GM18868 (cell line): ENCODE measurements around the gene CDH4.
"Not testable (repeated sequence)": the region's sequence is repeated elsewhere in the genome, so short reads cannot be mapped to it uniquely, and the experiment has no call there.

Source experiments
- ATAC-seq: cut with Tn5 transposase; IDR thresholded peaks from one replicate; pipeline ENCODE4 v1.9.1; 2021; ENCODE audit warnings: mild to moderate bottlenecking, moderate library complexity; ENCODE audit not compliant: unreplicated experiment

The CDH4 gene

DNA sequence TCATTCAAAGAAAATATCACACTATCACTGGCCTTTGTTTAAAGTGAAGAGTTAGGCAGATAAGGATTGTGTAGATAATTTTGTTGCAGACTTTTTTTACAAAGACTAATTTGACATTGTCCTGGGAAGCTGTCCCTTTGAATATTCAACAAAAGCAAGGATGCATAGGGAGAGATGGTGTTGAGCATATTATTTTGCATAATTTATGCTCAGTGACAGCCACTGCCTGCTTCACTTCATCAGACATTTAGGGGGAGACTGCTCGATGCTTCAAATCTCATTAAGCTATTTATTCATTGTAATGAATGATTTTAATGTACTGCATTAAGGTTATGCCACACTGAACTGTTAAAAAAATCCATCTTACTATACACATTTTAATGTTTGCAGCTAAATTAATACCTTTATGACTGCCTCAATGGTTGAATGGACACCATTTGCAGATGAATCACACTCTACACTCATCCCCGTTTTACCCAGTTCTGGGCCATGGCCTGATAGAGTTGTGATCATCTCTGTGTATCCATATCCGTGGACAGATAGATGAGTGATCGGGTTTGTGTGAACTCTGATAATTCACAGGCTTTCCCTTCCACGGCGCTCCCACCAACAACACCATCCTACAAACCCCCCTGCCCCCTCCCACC lies 128.0 kb downstream of the CDH4 start:
- ATAC-seq, result no peak

DNA sequence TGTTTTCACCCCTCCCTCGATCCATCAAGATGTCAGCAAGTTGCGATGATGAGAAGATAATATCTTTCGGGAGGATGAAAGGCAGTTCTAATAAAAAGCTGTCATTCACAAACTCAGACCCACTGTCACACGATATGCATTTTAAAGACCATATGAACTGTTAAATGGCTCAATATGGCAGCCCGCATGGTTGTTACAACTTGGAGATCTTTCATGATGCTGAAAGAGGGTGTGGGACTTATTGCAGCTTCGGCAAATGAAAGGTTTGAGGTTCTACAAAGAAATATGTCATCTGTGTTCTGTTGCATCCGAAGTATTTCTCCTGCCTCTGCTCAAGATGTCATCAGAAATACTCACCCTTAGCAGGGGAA lies 128.5 kb downstream of the CDH4 start:
- ATAC-seq, result no peak

DNA sequence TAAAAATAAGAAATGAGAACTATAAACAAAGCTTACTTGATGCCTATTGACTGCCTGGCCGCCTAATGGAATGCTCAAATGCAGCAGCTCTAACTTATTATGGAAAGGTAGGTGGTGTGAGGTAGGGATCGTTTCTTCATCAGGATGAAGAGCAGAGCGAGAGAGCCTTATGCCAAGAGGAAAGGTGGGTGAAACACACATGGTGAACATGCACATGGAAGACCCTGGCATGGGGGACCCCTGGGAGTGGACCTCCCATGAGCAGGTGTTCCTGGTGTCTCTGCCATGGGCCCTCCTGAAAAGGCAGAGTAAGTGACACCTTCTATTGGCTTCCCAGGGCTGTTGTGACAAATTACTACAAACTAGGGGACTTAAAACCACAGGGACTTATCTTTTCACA lies 130.1 kb downstream of the CDH4 start:
- no peak for ATAC-seq

DNA sequence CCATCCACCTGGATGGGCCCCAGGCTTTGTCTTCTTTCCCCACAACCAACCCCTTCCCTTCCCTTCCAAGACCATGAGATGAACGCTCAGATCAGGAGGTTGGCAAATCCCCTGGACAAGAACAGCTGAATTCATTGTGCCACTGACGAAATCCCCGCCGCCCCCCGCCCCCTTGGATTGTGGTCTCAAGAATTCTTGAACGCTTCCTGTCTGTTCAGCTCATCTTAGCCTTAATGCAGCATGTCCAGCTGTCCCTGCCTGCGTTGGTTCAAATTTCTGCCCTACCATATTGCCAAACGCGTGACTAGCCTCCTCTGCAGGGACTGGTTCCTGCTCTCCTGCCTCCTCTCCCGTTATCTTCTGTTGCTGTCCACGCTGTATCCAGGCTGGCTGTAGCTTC lies 133.2 kb downstream of the CDH4 start:
- no peak for ATAC-seq

DNA sequence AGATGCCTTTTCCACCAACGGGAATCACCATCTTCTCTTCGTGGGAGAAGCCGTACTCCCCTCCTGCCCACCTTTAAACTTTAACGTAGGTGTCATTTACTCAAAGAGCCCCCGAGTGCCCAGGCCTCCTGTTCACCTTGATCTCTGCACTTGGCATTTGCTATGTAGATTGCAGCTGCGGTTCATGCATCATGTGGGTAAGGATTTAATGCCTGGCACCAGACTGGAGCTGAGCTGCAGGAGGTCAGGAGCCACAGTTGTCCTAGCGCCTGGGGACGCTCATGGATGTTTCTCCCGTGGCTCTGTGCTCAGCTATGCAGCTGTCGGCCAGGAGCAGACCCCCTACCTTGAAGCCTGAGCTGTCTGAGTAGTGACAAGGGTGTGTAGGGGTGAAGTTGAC lies 133.7 kb downstream of the CDH4 start:
- ATAC-seq, result no peak

DNA sequence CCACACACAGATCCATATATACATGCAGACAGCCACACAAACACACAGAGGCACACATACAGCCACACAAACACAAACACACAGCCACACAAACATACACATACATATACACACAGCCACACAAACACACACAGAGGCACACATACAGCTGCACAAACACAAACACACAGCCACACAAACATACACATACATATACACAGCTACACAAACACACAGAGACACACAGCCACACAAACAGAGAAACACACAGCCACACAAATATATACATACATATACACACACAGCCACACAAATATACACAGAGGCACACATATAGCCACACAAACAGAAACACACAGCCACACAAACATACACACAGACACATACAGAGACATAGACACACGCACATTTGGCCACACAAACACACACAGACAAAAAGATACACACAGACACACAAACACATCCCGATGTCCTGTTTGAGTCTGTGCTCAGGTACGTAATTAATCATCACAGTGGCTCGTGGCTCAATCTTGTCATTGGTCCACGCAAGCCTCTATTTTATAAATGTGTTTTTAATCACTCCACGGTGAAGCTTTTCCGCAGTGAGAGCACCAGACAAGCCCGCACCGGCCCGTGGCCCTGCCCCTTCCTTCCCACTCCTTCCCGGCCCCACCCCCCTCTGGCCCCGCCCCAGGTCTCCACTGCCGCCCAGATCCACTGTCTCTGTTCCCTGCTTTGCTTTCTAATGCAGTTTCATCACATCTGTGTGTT lies 135.3 kb downstream of the CDH4 start:
- ATAC-seq, result no peak

DNA sequence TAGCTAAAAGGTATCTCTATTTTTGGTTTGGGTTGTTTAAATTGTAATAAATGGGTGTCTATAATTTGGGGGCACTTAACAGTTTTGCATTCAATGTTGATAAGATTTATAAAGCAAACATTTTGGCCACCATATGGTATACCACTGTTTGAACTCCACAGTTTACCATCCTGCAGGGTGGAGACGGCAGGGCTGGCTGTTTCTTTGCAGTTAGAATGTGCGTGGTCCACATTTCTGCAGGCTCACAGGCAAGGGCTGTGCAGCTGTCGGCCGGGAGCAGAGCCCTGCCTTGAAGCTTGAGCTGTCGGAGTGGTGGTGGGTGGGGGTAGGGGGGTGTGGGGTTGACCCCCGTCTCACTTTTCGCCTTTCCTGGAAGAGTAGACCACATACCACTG lies 135.9 kb downstream of the CDH4 start:
- no peak for ATAC-seq

DNA sequence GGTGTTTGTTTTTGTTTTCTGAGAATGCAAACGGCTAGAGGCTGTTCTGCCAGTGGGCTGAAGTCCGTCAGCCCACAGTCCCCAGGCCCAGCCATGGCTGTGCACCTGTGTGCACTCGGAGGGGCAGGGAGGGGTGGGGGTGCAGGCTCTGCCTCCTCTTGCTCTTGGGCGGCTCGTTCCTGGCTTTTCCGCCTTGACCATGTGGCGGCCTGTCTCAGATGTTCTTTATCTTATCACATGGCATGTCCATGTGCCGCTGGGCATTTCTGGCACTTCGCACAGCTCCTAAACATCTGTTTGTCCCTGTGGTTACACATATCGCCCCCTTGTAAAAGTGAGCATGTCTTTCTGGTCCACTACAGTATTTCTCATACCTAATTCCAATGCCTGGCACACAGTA lies 137.0 kb downstream of the CDH4 start:
- no peak for ATAC-seq

DNA sequence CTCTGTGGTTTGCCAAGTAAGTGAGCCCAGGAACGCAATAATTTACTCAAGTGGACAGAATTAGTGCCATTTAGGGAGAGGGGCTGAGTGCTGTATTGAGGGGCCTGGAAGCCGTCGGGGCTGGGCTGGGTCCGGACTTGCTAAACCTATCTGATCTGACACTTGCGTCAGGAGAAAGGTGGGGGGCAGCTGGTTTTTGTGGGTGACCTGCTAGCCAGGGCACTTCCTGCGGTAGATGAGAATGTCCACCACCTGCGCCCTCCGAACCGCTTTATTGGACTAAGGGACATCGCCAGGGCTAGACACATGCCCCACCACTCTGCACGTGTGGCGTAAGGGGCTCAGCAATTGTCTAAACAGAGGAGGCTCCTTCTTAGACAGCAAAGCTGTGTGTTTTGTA lies 139.1 kb downstream of the CDH4 start:
- ATAC-seq, result no peak

DNA sequence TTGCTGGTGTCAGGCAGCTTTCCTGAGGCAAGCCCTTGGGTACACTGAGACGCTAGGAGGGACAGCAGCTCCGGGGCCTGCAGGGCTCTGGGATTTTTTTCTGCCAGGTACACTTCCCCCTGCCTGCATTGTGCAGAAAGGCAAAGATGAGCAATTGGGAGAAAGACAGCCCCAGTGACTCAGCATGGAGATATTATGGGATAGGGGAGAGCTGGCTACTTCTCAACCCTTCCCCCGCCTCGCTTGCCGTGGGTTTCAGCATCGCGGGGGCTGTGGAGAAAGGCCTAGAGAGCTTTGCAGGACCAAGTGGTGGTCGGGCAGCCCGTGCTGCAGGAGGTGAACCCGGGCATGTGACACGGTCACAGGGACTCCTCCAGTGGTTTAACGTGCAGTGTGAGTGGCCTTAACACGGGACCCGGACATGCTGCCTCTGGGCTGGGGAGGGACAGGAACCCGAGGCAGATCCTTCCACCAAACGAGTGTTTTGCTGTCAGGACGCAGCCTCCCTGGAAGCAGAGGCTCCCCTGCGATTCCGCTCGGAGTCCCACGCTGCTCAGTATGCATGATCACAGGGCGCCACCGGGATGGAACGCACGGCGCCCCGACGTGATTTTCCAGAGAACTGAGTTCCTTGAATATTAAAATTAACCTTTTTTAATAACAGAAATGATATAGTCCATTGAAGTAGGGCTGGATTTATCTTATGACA lies 139.9 kb downstream of the CDH4 start:
- no peak for ATAC-seq

DNA sequence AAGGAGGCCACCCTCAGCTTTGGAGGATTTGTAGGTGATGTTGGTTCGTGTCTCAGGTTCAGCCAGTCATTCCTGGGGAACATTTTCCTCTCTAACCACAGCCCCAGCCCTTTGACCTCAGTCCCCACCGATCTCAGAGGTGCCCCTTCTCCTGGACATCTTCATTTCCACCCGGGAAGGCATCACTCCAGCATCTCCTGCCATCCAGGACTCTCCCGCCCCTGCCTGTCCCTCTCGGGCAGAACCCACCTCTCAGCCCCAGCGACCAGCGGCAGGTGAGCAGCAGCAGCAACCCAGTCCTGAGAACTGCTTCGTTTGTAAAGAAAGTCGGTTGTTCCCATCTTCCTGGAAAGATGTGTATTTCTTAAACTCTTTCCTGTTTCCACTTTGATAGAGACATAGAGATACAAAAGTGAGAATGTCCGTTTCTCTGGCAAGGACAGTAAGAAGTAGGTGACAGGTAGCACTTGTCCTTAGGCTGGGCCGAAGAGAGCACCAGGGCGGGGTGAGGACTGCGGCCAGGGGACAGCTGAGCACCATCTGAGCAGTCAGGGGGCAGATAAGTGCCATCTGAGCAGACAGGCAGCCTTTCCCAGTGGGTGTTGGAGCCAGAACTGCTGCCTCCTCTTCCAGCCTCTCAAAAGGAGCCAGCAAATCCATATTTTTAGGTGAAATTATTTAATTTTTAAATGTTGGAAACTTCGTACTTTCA lies 142.2 kb downstream of the CDH4 start:
- ATAC-seq, result no peak

DNA sequence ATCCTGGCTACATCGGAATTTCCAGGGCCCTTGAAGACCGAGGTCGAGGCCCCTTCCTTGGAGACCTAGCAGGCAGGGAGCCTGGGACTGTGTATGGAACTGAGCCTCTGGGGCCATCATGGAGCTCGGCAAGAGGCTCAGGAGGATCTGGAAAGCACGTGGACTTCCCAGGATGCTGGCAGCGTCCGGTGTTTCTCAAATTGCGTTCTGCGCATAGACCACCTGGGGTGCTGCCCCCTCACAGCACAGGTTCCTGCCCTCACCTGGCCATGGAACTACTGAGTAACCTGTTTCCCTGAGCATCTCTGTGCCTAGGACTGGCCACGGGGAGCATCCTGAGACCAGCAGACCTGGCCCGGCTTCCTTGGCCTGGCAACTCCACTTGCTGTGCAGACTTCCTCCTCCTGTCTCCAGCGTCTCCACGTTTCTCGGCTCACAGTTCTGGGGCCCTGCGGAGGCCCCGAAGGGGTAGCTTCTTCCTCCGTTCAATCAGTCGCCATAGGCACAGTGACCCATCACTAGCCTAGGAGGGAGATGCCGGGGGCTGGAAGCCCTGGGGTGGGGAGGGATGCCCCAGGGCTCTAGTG lies 144.3 kb downstream of the CDH4 start:
- ATAC-seq, result no peak

DNA sequence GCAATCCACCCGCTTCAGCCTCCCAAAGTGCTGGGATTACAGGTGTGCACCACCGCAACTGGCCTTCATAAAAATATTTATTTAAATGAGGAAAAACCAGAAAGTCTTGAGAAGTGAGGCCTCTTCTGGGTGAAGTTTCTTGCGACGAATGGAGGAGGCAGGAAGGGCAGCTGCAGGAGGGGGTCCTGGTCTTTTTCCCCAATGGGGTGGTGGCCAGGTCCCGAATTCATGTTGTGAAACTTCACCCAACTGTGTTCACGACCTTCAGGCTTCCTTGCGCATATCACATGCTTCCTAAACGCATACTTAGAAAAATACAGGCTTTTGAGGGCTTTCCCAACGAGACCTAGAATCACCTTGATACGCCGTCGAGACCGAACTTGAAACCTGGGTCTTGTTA lies 145.1 kb downstream of the CDH4 start:
- no peak for ATAC-seq

DNA sequence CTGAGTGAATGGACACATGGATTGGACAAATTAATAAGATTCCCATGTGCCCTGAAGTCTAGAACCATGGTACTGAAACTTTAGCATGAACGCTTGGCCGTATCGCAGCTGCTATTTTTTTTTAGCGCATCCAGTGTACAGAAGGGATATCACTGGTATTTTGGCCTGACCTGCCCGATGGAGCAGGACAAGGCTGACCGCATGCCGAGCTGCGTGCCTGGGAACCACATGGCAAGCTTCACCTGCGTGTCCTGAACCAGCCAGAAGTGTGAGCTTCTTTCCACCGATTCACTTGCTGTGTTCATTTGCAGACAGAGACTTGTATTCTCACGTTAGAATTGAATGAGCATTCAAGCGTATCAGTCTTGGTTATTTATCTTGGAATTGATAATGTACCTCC lies 145.7 kb downstream of the CDH4 start:
- no peak for ATAC-seq

DNA sequence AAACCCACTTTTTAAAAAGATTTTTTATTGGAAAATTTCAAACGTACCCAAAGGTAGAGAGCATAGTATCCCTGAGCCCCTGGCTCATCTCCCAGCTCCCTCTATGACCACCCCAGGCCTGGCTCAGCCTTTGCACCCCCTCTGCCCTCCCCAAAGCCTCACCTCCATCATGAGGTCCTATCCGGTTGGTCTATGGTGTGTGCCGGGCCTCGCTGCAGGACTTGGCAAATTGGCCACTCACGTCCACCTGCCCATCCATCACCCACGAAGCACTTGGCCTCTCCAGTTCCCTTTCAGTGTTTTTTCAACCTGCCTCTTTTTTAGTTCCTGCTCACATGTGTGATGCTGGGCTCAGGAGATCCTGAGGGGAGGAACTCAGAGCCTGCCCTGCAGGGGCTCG lies 147.4 kb downstream of the CDH4 start:
- ATAC-seq, result no peak

DNA sequence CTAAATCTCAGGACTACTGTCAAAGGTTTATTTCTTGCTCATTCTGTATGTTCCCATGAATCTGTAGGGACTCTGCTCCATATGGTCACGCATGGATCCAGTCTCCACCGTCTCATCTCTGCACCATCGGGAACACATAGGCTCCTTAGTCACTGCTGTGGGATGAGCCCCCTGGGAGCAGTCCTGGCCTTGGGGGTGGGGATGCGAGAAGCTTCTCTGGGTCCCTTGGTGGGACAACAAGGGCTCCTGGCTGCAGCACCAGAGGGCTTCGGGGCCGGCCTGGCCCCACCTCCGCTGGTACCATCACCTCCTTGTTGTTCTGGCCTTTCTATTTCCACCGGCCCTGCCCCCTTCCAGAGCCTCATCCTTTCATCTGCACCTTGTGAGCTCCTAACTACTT lies 148.4 kb downstream of the CDH4 start:
- no peak for ATAC-seq

DNA sequence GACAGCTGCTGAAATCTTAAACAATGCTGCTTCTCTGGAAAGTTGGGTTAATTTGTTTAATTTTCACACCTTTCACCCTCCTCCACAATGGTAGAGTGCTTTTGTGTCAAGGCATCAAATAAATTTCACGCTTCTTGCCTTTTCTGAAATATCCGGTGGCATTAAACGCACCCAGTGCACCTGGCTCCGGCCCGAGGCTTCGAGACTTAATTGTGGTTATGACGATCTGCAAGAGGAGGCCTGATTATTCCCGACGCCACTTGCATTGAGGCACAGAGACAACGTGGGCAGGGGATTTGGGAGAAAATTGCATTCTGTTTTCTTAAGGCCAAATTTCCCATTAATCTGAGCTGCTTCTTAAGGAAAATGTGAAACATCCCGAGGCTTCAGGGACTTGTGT lies 152.2 kb downstream of the CDH4 start:
- no peak for ATAC-seq

DNA sequence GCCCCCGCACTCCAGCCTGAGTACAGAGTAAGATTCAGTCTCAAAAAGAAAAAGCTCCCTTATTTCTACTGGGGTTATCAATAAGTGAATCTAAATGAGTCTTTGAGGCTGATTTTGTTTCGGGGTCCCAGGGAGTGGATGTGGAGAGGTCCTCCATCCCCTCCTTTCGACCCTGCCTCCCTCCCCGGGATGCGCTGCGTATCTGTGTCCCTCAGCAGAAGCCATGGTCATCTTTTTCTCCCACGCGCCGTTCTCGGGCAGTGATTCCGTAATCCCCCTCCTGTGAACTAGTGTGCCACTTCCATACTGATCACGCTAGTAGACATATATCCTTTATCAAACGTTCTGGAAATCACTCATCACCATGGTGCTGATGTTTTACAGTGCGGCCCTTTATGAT lies 152.9 kb downstream of the CDH4 start:
- ATAC-seq, result no peak

DNA sequence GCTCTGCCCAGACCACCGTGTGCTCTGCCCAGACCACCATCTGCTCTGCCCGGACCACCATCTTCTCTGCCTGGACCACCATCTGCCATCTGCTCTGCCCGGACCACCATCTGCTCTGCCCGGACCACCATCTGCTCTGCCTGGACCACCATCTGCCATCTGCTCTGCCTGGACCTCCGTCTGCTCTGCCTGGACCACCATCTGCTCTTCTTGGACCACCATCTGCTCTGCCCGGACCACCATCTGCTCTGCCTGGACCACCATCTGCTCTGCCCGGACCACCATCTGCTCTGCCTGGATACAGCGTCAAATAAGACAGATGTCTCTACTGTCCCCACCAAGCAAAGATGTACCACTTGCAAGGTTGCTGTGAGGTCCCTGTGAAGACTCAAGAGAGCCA lies 154.7 kb downstream of the CDH4 start:
- not testable (repeated sequence) for ATAC-seq

DNA sequence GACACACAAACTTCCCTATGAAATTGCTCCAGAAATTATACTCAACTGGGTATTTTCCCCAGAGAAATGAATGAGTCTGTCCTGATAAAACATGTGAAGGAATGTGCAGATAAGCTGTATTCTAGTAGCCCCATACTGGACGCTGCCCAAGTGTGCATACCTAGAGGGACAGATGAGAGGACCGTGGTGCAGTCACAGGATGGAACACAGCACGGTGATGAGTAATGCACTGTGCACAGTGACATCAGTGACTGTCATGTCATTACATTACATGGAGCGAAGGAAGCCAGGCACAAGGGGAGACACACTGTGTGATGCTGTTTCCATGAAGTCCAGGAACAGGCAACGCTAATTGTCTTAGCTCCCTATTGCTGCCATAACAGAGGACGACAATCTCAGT lies 155.5 kb downstream of the CDH4 start:
- ATAC-seq, result no peak
